ENCODE measurements around the gene CGB2. TPM values are rescaled to one million over a fixed set of nuclear protein-coding genes. Genes with fewer than 3 reads are reported as not detected.

The CGB2 gene
- total and polyA plus RNA-seq, 2 of the 4 experiments (the other 2 are of a cell fraction), result not detected

DNA sequence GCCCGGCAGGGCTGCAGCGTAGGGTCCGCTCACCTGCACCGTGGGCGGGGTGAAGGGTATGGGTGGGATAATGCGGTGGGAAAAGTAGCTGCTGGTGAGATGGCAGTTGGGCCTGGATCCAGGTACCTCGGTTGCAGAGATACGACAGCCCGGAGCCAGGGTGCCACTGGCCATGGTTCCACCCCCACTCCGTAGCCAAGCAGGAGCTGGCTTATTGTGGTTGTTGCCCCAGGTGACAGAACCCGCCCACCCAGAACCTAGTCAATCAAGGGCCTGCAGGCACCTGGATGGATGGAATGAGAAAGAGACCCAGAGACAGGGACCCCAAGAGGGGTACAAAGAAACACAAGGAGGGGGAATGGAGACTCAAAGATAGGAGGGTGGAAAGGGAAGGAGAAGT, 11.3 kb upstream of the CGB2 start:
- H3K27ac ChIP-seq (ENCODE audit: insufficient read depth, low read length), result no peak overlapping the region
- H4K8ac ChIP-seq (ENCODE audit: low read depth in 2 of 2, low read length in 2 of 2), result no peak overlapping the region
- H3K56ac ChIP-seq (ENCODE audit: extremely low read depth, insufficient read depth, low read length), result no peak overlapping the region
- H2BK15ac ChIP-seq (ENCODE audit: low read depth, low read length), result no peak overlapping the region
- H4K91ac ChIP-seq (ENCODE audit: insufficient read depth, low read depth, low read length), result no peak overlapping the region
- H2AK9ac ChIP-seq (replicated peaks; ENCODE audit: low read depth, low read length, poor library complexity), result no peak overlapping the region
- TF ChIP-seq, protein P1, sequence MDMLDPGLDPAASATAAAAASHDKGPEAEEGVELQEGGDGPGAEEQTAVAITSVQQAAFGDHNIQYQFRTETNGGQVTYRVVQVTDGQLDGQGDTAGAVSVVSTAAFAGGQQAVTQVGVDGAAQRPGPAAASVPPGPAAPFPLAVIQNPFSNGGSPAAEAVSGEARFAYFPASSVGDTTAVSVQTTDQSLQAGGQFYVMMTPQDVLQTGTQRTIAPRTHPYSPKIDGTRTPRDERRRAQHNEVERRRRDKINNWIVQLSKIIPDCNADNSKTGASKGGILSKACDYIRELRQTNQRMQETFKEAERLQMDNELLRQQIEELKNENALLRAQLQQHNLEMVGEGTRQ (IDR thresholded peaks at IDR 0.05; ENCODE audit: low read depth, low read length), result no peak
- TF ChIP-seq RCOR1 (IDR thresholded peaks at IDR 0.05; ENCODE audit: insufficient replicate concordance, low read length) (no peak), CEBPB (IDR thresholded peaks at IDR 0.05; ENCODE audit: low read depth, low read length) (no peak), RAD21 (IDR thresholded peaks at IDR 0.05; ENCODE audit: low read length) (no peak)
- ChIA-PET POLR2A (ENCODE audit: unreplicated experiment) (no interaction called here), CTCF (no interaction called here)
- H2BK20ac ChIP-seq (ENCODE audit: low read depth, low read length), result no peak overlapping the region
- no peak overlapping the region for H3K23ac ChIP-seq (ENCODE audit: low read depth, low read length)
- DNase-seq (no peak), ATAC-seq (ENCODE audit: low read depth) (no peak)
- intact Hi-C loops (cut with micrococcal nuclease), result no loop called here
- in situ Hi-C loops (cut with MboI; ENCODE audit: low sequenced_read_pairs), result no loop called here
- H3K27me3 ChIP-seq (ENCODE audit: control insufficient read depth, insufficient read depth, low read length), result peaks cover 2% of the 10 kb centered on the region; the same call in 1 of the 2 replicates
- H3K9me3 ChIP-seq (ENCODE audit: control insufficient read depth, insufficient read depth, low read length), result no peaks in the 10 kb centered on the region
- H2BK120ac ChIP-seq (ENCODE audit: low read depth, low read length), result no peak overlapping the region
- peaks cover 5% of the 10 kb centered on the region; the same call in 1 of the 2 replicates for H3K4me1 ChIP-seq (ENCODE audit: control insufficient read depth, insufficient read depth, low read length)
- no peak overlapping the region for H3K9ac ChIP-seq (ENCODE audit: low read depth, low read length)
- H3K18ac ChIP-seq (ENCODE audit: low read depth, low read length), result no peak overlapping the region
- H3K4ac ChIP-seq (ENCODE audit: low read depth, low read length), result no peak overlapping the region
- H4K5ac ChIP-seq (ENCODE audit: low read depth, low read length), result no peak overlapping the region
- WGBS, 2 experiments (ENCODE audit: extremely low coverage in 2 of 2, insufficient read length in 1 of 2), result no CpG with 5 or more reads among the region's 11 CpGs
- no peak overlapping the region for H3K4me3 ChIP-seq (ENCODE audit: insufficient read depth, low read depth, low read length)
- no peak overlapping the region for H3K4me2 ChIP-seq (ENCODE audit: low read depth, low read length)
- no peaks in the 10 kb centered on the region for H4K20me1 ChIP-seq (ENCODE audit: insufficient read depth, low read length)
- H3K14ac ChIP-seq (replicated peaks; ENCODE audit: low read depth, low read length), result no peak overlapping the region
- H2AFZ ChIP-seq (replicated peaks; ENCODE audit: low read length, poor library complexity), result no peak overlapping the region
- 0 out of 2 replicates have a peak, but pooled peaks cover 3% of the 10 kb centered on the region for H3K9me1 ChIP-seq (ENCODE audit: insufficient read depth, low read length)
- BruUV-seq (replicated peaks), result no TSS peak
- no peak overlapping the region for H2AK5ac ChIP-seq (ENCODE audit: low read depth, low read length)
- dilution Hi-C loops (cut with HindIII; ENCODE audit: low sequenced_read_pairs, unreplicated experiment), result no loop called here
- H2BK5ac ChIP-seq (ENCODE audit: low read depth, low read length, poor library complexity, severe bottlenecking), result no peak overlapping the region
- no peaks in the 10 kb centered on the region; a peak in 1 of 4 replicates for H3K79me1 ChIP-seq (ENCODE audit: low read depth in 1 of 2, low read length in 2 of 2)
- peaks cover 8% of the 10 kb centered on the region for H3K36me3 ChIP-seq (ENCODE audit: control insufficient read depth, insufficient read depth, low read length)

All from IMR-90 (cell line).